OCI-LY7 (cell line): Measurements from ENCODE around the gene SPX. TPM values are rescaled to one million over a fixed set of nuclear protein-coding genes. Genes with fewer than 3 reads are reported as not detected.

Experiments
- BruUV-seq: library from RNA; stranded (reverse); fragments of 400-500 nt; replicated peaks from 2 replicates; lab custom pipeline; 2021; lab: Mats Ljungman, UMichigan
- CTCF ChIA-PET: fragments of 300-600 bp; sonication (Branson Sonifier 250); formaldehyde crosslinking; loops from one replicate; lab custom pipeline; 2022; ENCODE audit warnings: antibody characterized with exemption; ENCODE audit not compliant: unreplicated experiment; lab: Charles Lee
- POLR2A ChIA-PET: fragments of 300-600 bp; sonication (Branson Sonifier 250); formaldehyde crosslinking; loops from one replicate; lab custom pipeline; 2022; ENCODE audit warnings: antibody characterized with exemption; lab: Charles Lee
- DNase-seq: peaks from one replicate; pipeline ENCODE4 v3.0.0-alpha.2; 2015; ENCODE audit warnings: low spot score
- H2AFZ ChIP-seq: fragments of 200-600 bp; sonication (generic), shearing (Covaris generic); 2 replicates; pipeline ENCODE4 v1.6.1; 2014; ENCODE audit warnings: mild to moderate bottlenecking, antibody characterized with exemption, low read length, moderate library complexity
- H3K27ac ChIP-seq: fragments of 200-600 bp; sonication (generic); 2 replicates; pipeline ENCODE4 v1.5.1; 2014; ENCODE audit warnings: mixed run types, low read depth, mild to moderate bottlenecking, moderate library complexity, low read length, inconsistent platforms; ENCODE audit not compliant: poor library complexity, severe bottlenecking
- H3K36me3 ChIP-seq: fragments of 200-600 bp; sonication (generic); 2 replicates; pipeline ENCODE4 v1.6.1; 2014; ENCODE audit warnings: mild to moderate bottlenecking, antibody characterized with exemption, low read length, moderate library complexity, mixed read lengths; ENCODE audit not compliant: insufficient read depth
- H3K4me1 ChIP-seq: fragments of 200-600 bp; sonication (generic); 2 replicates; pipeline ENCODE4 v1.5.1; 2014; ENCODE audit warnings: mild to moderate bottlenecking, low read length; ENCODE audit not compliant: insufficient read depth, poor library complexity, severe bottlenecking
- H3K4me2 ChIP-seq: fragments of 200-600 bp; sonication (generic); 2 replicates; pipeline ENCODE4 v1.6.1; 2014; ENCODE audit warnings: mild to moderate bottlenecking, low read length
- H3K4me3 ChIP-seq: fragments of 200-600 bp; sonication (generic); 2 replicates; pipeline ENCODE4 v1.5.1; 2014; ENCODE audit warnings: mild to moderate bottlenecking, low read depth, low read length; ENCODE audit not compliant: poor library complexity, severe bottlenecking
- H3K79me2 ChIP-seq: fragments of 200-600 bp; sonication (generic); 2 replicates; pipeline ENCODE4 v1.6.1; 2016; ENCODE audit warnings: low read depth, mild to moderate bottlenecking, low read length, moderate library complexity, mixed read lengths; ENCODE audit not compliant: insufficient read depth
- H3K9me2 ChIP-seq: fragments of 200-600 bp; sonication (generic); 2 replicates; pipeline ENCODE4 v1.6.1; 2016; ENCODE audit warnings: mild to moderate bottlenecking, low read length, mixed read lengths; ENCODE audit not compliant: insufficient read depth
- H3K9me3 ChIP-seq: fragments of 200-600 bp; sonication (generic); 2 replicates; pipeline ENCODE4 v1.6.1; 2014; ENCODE audit warnings: mild to moderate bottlenecking, mixed run types, low read length, mixed read lengths
- H4K20me1 ChIP-seq: fragments of 200-600 bp; sonication (generic); 2 replicates; pipeline ENCODE4 v1.6.1; 2014; ENCODE audit warnings: mild to moderate bottlenecking, antibody characterized with exemption, low read length, moderate library complexity, mixed read lengths; ENCODE audit not compliant: insufficient read depth
- EZH2phosphoT487 ChIP-seq: fragments of 200-600 bp; sonication (generic); IDR thresholded peaks from 2 replicates; pipeline ENCODE4 v1.6.1; 2018; ENCODE audit warnings: low read depth, borderline replicate concordance, mild to moderate bottlenecking, mixed run types, antibody characterized with exemption, low read length, moderate library complexity, mixed read lengths
- intact Hi-C: fragments of 100-400 bp; cut with micrococcal nuclease; formaldehyde crosslinking; loops from one replicate; pipeline ENCODE4 v1.10.0; 2022; ENCODE audit not compliant: unreplicated experiment
- total RNA-seq, 2 experiments: library from RNA; depleted of rRNA in 1 of 2; stranded (reverse); fragments of >200 nt in 1 of 2; shearing (Covaris generic) in 1 of 2; gene quantifications; 2 replicates each; pipeline ENCODE4 v1.2.3, GENCODE V29; 2014 to 2022
- TF ChIP-seq, protein P1 (sequence below): fragments of 200-600 bp; sonication (generic); conservative IDR thresholded peaks from 2 replicates; pipeline ENCODE4 v1.5.1; 2014; ENCODE audit warnings: mild to moderate bottlenecking, antibody characterized with exemption, low read length, moderate library complexity, mixed read lengths

The SPX gene
- total RNA-seq, 2 experiments from 2014 or later, result 0.35 to 1.2 TPM

DNA sequence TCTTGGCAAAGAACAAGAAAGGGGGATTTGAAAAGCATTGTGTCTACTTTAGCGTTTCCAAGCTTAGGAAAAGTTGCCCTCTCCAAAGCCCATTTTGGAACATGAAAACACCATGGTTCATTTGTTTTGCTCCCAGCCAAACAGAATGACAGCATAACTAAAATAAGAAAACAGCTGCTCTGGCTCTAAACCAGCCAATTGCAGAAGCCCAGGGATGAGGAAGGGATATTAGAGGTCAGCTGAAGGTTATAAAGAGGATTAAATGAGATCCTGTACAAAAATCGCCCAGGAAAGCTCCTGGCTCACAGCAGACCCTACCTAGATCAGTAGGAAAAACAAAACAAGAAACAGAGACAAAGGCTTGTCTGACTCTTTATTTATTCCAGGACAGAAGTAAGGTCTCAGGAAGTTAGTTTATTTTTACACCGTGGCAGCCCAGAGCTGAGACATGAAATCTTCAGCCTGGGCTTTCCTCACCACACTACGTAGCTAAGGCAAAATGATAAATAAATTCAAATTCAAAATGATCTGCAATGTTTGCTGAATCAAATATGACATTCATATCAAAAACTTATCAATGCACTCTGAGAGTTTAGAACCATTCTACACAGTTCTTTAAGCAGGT lies 25.9 kb downstream of the SPX start:
- CTCF ChIA-PET, result no interaction called here
- POLR2A ChIA-PET, result interaction anchor here (0.9 kb wide), 1 partner anchor 41 kb away, joined by 4 read pairs; no protein-coding TSS in a partner anchor
- Histone ChIP-seq H3K4me3 (no peak overlapping the region), H3K27ac (no peak overlapping the region), H3K9me3 (no peaks in the 10 kb centered on the region), H2AFZ (no peak overlapping the region), H3K4me2 (no peak overlapping the region), H4K20me1 (no peaks in the 10 kb centered on the region), H3K9me2 (no peaks in the 10 kb centered on the region), H3K79me2 (no peaks in the 10 kb centered on the region), H3K36me3 (no peaks in the 10 kb centered on the region), H3K4me1 (no peaks in the 10 kb centered on the region)
- BruUV-seq, result no TSS peak
- DNase-seq, result no peak
- intact Hi-C loops, result no loop called here
- TF ChIP-seq, protein P1, sequence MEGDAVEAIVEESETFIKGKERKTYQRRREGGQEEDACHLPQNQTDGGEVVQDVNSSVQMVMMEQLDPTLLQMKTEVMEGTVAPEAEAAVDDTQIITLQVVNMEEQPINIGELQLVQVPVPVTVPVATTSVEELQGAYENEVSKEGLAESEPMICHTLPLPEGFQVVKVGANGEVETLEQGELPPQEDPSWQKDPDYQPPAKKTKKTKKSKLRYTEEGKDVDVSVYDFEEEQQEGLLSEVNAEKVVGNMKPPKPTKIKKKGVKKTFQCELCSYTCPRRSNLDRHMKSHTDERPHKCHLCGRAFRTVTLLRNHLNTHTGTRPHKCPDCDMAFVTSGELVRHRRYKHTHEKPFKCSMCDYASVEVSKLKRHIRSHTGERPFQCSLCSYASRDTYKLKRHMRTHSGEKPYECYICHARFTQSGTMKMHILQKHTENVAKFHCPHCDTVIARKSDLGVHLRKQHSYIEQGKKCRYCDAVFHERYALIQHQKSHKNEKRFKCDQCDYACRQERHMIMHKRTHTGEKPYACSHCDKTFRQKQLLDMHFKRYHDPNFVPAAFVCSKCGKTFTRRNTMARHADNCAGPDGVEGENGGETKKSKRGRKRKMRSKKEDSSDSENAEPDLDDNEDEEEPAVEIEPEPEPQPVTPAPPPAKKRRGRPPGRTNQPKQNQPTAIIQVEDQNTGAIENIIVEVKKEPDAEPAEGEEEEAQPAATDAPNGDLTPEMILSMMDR, result no peak
- TF ChIP-seq EZH2phosphoT487, result no peak

DNA sequence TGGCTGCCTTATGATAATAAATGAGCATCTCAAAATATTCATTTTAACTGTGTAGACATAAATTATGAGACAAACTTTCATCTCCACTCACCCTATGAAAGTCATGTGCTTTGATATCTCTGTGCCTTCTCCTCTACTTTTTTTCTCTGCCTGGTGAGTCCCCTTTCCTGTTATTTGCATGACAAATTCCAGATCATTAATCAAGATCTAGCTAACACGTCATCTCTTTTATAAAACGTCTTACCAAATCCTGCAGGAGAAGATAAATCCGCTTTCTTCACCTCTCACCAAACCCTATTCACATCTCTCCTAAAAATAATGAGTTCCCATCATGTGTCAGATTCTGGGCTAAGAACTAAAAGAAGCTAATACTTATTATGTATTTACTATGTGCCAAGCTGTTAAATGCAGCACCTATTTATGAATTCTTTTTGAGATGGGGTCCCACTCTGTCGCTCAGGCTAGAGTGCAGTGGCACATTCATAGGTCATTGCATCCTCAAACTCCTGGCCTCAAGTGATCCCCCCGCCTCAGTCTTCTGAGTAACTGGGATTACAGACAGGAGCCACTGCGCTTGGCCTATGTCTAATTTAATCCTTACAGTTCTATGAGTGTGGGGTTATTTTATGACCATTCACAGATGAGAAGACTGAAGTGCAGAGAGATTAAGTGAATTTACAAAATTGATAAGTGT lies 26.7 kb downstream of the SPX start:
- no TSS peak for BruUV-seq
- CTCF ChIA-PET, result no interaction called here
- POLR2A ChIA-PET, result no interaction called here
- DNase-seq, result no peak
- no peaks in the 10 kb centered on the region for H3K79me2 ChIP-seq
- H3K4me3 ChIP-seq, result no peak overlapping the region
- no peak overlapping the region for H3K4me2 ChIP-seq
- no peaks in the 10 kb centered on the region for H4K20me1 ChIP-seq
- intact Hi-C loops, result no loop called here
- no peaks in the 10 kb centered on the region for H3K36me3 ChIP-seq
- no peaks in the 10 kb centered on the region for H3K4me1 ChIP-seq
- no peaks in the 10 kb centered on the region for H3K9me3 ChIP-seq
- H3K27ac ChIP-seq, result no peak overlapping the region
- H2AFZ ChIP-seq, result no peak overlapping the region
- H3K9me2 ChIP-seq, result no peaks in the 10 kb centered on the region
- TF ChIP-seq EZH2phosphoT487, result no peak
- TF ChIP-seq, protein P1, result no peak

DNA sequence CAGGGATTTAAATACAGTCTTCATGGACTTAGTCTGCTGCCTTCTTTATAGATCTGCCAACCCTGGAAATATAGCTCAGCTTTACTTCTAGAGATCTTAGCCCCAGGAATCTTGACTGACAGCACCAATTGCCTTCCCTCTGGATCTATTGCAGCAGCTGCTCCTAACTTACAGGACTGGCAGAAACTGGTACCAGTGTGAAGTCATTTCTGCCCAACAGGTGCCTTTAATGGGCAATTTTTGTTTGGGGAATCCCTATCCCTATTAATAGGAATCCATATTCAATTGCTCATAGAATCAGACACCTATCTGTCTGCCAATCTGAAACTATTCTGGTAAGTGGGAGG lies 27.2 kb downstream of the SPX start:
- H3K9me3 ChIP-seq, result no peaks in the 10 kb centered on the region
- H4K20me1 ChIP-seq, result no peaks in the 10 kb centered on the region
- no peaks in the 10 kb centered on the region for H3K4me1 ChIP-seq
- H3K27ac ChIP-seq, result no peak overlapping the region
- H3K36me3 ChIP-seq, result no peaks in the 10 kb centered on the region
- ChIA-PET CTCF (no interaction called here), POLR2A (interaction anchor here (1.0 kb wide), 1 partner anchor 9 kb away, joined by 3 read pairs; no protein-coding TSS in a partner anchor)
- H3K4me3 ChIP-seq, result no peak overlapping the region
- DNase-seq, result no peak
- intact Hi-C loops, result no loop called here
- H2AFZ ChIP-seq, result no peak overlapping the region
- TF ChIP-seq EZH2phosphoT487, result no peak
- TF ChIP-seq, protein P1, result no peak
- H3K4me2 ChIP-seq, result no peak overlapping the region
- no TSS peak for BruUV-seq
- H3K9me2 ChIP-seq, result no peaks in the 10 kb centered on the region
- H3K79me2 ChIP-seq, result no peaks in the 10 kb centered on the region
